IMR-90 (cell line): ENCODE results near the gene KCNA10. TPM values are rescaled to one million over a fixed set of nuclear protein-coding genes. Genes with fewer than 3 reads are reported as not detected.

Source experiments
- ATAC-seq: fragments of 200-7000 bp; cut with Tn5 transposase; 2 replicates; pipeline ENCODE4 v1.9.1; 2020; ENCODE audit warnings: low read depth, mild to moderate bottlenecking, moderate library complexity
- BruUV-seq: library from RNA; stranded (reverse); fragments of 400-500 nt; replicated peaks from 2 replicates; lab custom pipeline; 2021; lab: Mats Ljungman, UMichigan
- CTCF ChIA-PET: fragments of 300-600 bp; formaldehyde crosslinking; extraction: SDS; loops from one replicate; lab custom pipeline; 2021; ENCODE audit warnings: antibody characterized with exemption; lab: Yijun Ruan, JAX
- POLR2A ChIA-PET: fragments of 300-600 bp; sonication (Branson Sonifier 250); formaldehyde crosslinking; loops from one replicate; lab custom pipeline; 2022; ENCODE audit warnings: antibody characterized with exemption; ENCODE audit not compliant: unreplicated experiment; lab: Charles Lee
- DNase-seq: peaks from one replicate; pipeline ENCODE4 v3.0.0; 2013
- H2AFZ ChIP-seq: replicated peaks from 2 replicates; pipeline ENCODE3; 2013; ENCODE audit warnings: low read length, mild to moderate bottlenecking; ENCODE audit not compliant: poor library complexity
- H2AK5ac ChIP-seq: 2 replicates; pipeline ENCODE4 v1.6.1; 2013; ENCODE audit warnings: low read depth, low read length, inconsistent platforms
- H2AK9ac ChIP-seq: replicated peaks from 2 replicates; pipeline ENCODE3; 2013; ENCODE audit warnings: mild to moderate bottlenecking, low read depth, low read length, moderate library complexity; ENCODE audit not compliant: poor library complexity
- H2BK120ac ChIP-seq: 2 replicates; pipeline ENCODE4 v1.6.1; 2013; ENCODE audit warnings: low read depth, low read length, inconsistent platforms
- H2BK15ac ChIP-seq: 3 replicates; pipeline ENCODE4 v1.6.1; 2013; ENCODE audit warnings: low read depth, low read length, inconsistent platforms
- H2BK20ac ChIP-seq: 2 replicates; pipeline ENCODE4 v1.6.1; 2013; ENCODE audit warnings: low read depth, mild to moderate bottlenecking, inconsistent platforms, low read length, moderate library complexity
- H2BK5ac ChIP-seq: 2 replicates; pipeline ENCODE4 v1.6.1; 2013; ENCODE audit warnings: mild to moderate bottlenecking, low read depth, low read length, inconsistent platforms; ENCODE audit not compliant: poor library complexity, severe bottlenecking
- H3K14ac ChIP-seq: replicated peaks from 2 replicates; pipeline ENCODE4 v1.6.1; 2013; ENCODE audit warnings: low read depth, low read length, inconsistent platforms
- H3K18ac ChIP-seq: 2 replicates; pipeline ENCODE4 v1.6.1; 2013; ENCODE audit warnings: low read depth, low read length, control low read depth
- H3K23ac ChIP-seq: 2 replicates; pipeline ENCODE4 v1.6.1; 2013; ENCODE audit warnings: low read depth, low read length, inconsistent platforms
- H3K27ac ChIP-seq: 2 replicates; pipeline ENCODE4 v1.5.1; 2013; ENCODE audit warnings: mild to moderate bottlenecking, control low read depth, low read length; ENCODE audit not compliant: insufficient read depth
- H3K27me3 ChIP-seq: 2 replicates; pipeline ENCODE4 v1.6.1; 2013; ENCODE audit warnings: low read length; ENCODE audit not compliant: control insufficient read depth, insufficient read depth
- H3K36me3 ChIP-seq: 2 replicates; pipeline ENCODE4 v1.6.1; 2013; ENCODE audit warnings: low read length, mixed read lengths; ENCODE audit not compliant: control insufficient read depth, insufficient read depth
- H3K4ac ChIP-seq: 2 replicates; pipeline ENCODE4 v1.6.1; 2013; ENCODE audit warnings: low read depth, low read length, inconsistent platforms
- H3K4me1 ChIP-seq: 2 replicates; pipeline ENCODE4 v1.6.1; 2013; ENCODE audit warnings: low read length, mixed read lengths; ENCODE audit not compliant: control insufficient read depth, insufficient read depth
- H3K4me2 ChIP-seq: 2 replicates; pipeline ENCODE4 v1.6.1; 2013; ENCODE audit warnings: low read depth, mild to moderate bottlenecking, control low read depth, low read length, moderate library complexity
- H3K4me3 ChIP-seq: 2 replicates; pipeline ENCODE4 v1.5.1; 2013; ENCODE audit warnings: low read depth, mild to moderate bottlenecking, control low read depth, low read length, moderate library complexity; ENCODE audit not compliant: insufficient read depth
- H3K56ac ChIP-seq: 2 replicates; pipeline ENCODE4 v1.6.1; 2013; ENCODE audit warnings: low read length, inconsistent platforms; ENCODE audit not compliant: insufficient read depth; ENCODE audit errors: extremely low read depth
- H3K79me1 ChIP-seq, 2 experiments: 2 replicates each; pipeline ENCODE4 v1.6.1; 2013; ENCODE audit warnings: low read length in 2 of 2, inconsistent platforms in 1 of 2, low read depth in 1 of 2
- H3K9ac ChIP-seq: 2 replicates; pipeline ENCODE4 v1.6.1; 2013; ENCODE audit warnings: low read depth, low read length, control low read depth
- H3K9me1 ChIP-seq: 2 replicates; pipeline ENCODE4 v1.6.1; 2013; ENCODE audit warnings: low read length, inconsistent platforms; ENCODE audit not compliant: insufficient read depth
- H3K9me3 ChIP-seq: 2 replicates; pipeline ENCODE4 v1.6.1; 2013; ENCODE audit warnings: low read length; ENCODE audit not compliant: control insufficient read depth, insufficient read depth
- H4K20me1 ChIP-seq: 2 replicates; pipeline ENCODE4 v1.6.1; 2013; ENCODE audit warnings: low read length, inconsistent platforms; ENCODE audit not compliant: insufficient read depth
- H4K5ac ChIP-seq: 2 replicates; pipeline ENCODE4 v1.6.1; 2013; ENCODE audit warnings: mild to moderate bottlenecking, low read depth, low read length, control low read depth
- H4K8ac ChIP-seq, 2 experiments: 2 replicates each; pipeline ENCODE4 v1.6.1; 2013; ENCODE audit warnings: low read depth in 2 of 2, low read length in 2 of 2, control low read depth in 1 of 2, inconsistent platforms in 1 of 2
- H4K91ac ChIP-seq: 2 replicates; pipeline ENCODE4 v1.6.1; 2013; ENCODE audit warnings: low read depth, low read length, inconsistent platforms; ENCODE audit not compliant: insufficient read depth
- BHLHE40 ChIP-seq: fragments of 150-350 bp; IDR thresholded peaks from 2 replicates; pipeline ENCODE4 v1.6.1; 2016; ENCODE audit warnings: mild to moderate bottlenecking, low read depth, low read length
- CEBPB ChIP-seq: IDR thresholded peaks from 2 replicates; pipeline ENCODE4 v1.6.1; 2012; ENCODE audit warnings: low read depth, low read length, improper control_type of control experiment
- CHD1 ChIP-seq: IDR thresholded peaks from 2 replicates; pipeline ENCODE4 v1.6.1; 2012; ENCODE audit warnings: low read depth, low read length, improper control_type of control experiment
- CTCF ChIP-seq: conservative IDR thresholded peaks from 2 replicates; pipeline ENCODE4 v1.5.1; 2012; ENCODE audit warnings: mild to moderate bottlenecking, low read depth, low read length, improper control_type of control experiment
- ELK1 ChIP-seq: fragments of 150-350 bp; IDR thresholded peaks from 2 replicates; pipeline ENCODE4 v1.6.1; 2016; ENCODE audit warnings: low read depth, mild to moderate bottlenecking, low read length, moderate library complexity, borderline replicate concordance
- FOS ChIP-seq: fragments of 150-350 bp; IDR thresholded peaks from 2 replicates; pipeline ENCODE4 v1.6.1; 2016; ENCODE audit warnings: low read depth, low read length
- MAFK ChIP-seq: IDR thresholded peaks from 2 replicates; pipeline ENCODE4 v1.6.1; 2012; ENCODE audit warnings: low read depth, low read length, improper control_type of control experiment
- MAZ ChIP-seq: IDR thresholded peaks from 2 replicates; pipeline ENCODE4 v1.6.1; 2012; ENCODE audit warnings: low read depth, mild to moderate bottlenecking, low read length, improper control_type of control experiment, moderate library complexity, borderline replicate concordance
- MXI1 ChIP-seq: IDR thresholded peaks from 2 replicates; pipeline ENCODE4 v1.6.1; 2012; ENCODE audit warnings: low read depth, mild to moderate bottlenecking, low read length, moderate library complexity, borderline replicate concordance
- NFE2L2 ChIP-seq: fragments of 150-350 bp; IDR thresholded peaks from 2 replicates; pipeline ENCODE4 v1.6.1; 2016; ENCODE audit warnings: low read depth, mild to moderate bottlenecking, low read length
- POLR2A ChIP-seq: IDR thresholded peaks from 2 replicates; pipeline ENCODE4 v1.6.1; 2012; ENCODE audit warnings: mild to moderate bottlenecking, low read depth, low read length
- RAD21 ChIP-seq: IDR thresholded peaks from 2 replicates; pipeline ENCODE4 v1.6.1; 2012; ENCODE audit warnings: low read length, improper control_type of control experiment
- RCOR1 ChIP-seq: IDR thresholded peaks from 2 replicates; pipeline ENCODE4 v1.6.1; 2012; ENCODE audit warnings: mild to moderate bottlenecking, low read length, improper control_type of control experiment; ENCODE audit not compliant: insufficient replicate concordance
- RFX5 ChIP-seq: IDR thresholded peaks from 2 replicates; pipeline ENCODE4 v1.8.0; 2012; ENCODE audit warnings: low read depth, mild to moderate bottlenecking, low read length, moderate library complexity
- SMC3 ChIP-seq: fragments of 150-350 bp; IDR thresholded peaks from 2 replicates; pipeline ENCODE4 v1.6.1; 2016; ENCODE audit warnings: low read depth, mild to moderate bottlenecking, antibody characterized with exemption, low read length, moderate library complexity
- USF2 ChIP-seq: fragments of 150-350 bp; IDR thresholded peaks from 2 replicates; pipeline ENCODE4 v1.6.1; 2017; ENCODE audit warnings: mild to moderate bottlenecking, antibody characterized with exemption, low read length, low read depth
- WGBS, 2 experiments: methylation state at CpG; one replicate each; pipeline versions ENCODE4 v1.1.5 to v1.1.7; 2013; ENCODE audit warnings: missing lambda C conversion rate in 2 of 2; ENCODE audit not compliant: insufficient read length in 1 of 2; ENCODE audit errors: extremely low coverage in 2 of 2; 5-methylcytosine and 5-hydroxymethylcytosine counted together
- dilution Hi-C: fragments of 300-500 bp; cut with HindIII; formaldehyde crosslinking; loops from one replicate; pipeline ENCODE4 v1.14.3; 2018; ENCODE audit warnings: low sequenced_read_pairs; ENCODE audit not compliant: unreplicated experiment
- in situ Hi-C: fragments of 300-500 bp; cut with MboI; formaldehyde crosslinking; loops from 3 replicates; pipeline ENCODE4 v1.14.3; 2019; ENCODE audit warnings: low sequenced_read_pairs, inconsistent platforms, mixed read lengths
- intact Hi-C: fragments of 100-400 bp; cut with micrococcal nuclease; formaldehyde crosslinking; loops from 2 replicates; pipeline ENCODE4 v1.10.0; 2022
- polyA plus RNA-seq, 3 experiments: library from polyadenylated mRNA; depleted of rRNA; stranded (reverse); fragments of >200 nt; gene quantifications; 2 replicates each; pipeline ENCODE4 v1.2.3, GENCODE V29; 2012; ENCODE audit warnings: low replicate concordance in 1 of 3
- total RNA-seq: library from RNA; depleted of rRNA; stranded (reverse); fragments of >200 nt; gene quantifications from 2 replicates; pipeline ENCODE4 v1.2.3, GENCODE V29; 2012

KCNA10 gene
- total and polyA plus RNA-seq, 2 of the 4 experiments (the other 2 are of a cell fraction), result not detected

GRCh38 chr1:110563089-110563488 lies 44.1 kb upstream of the KCNA10 start:
- Histone ChIP-seq H3K4me3 (no peak overlapping the region), H3K9ac (no peak overlapping the region), H3K4ac (no peak overlapping the region), H2BK20ac (no peak overlapping the region), H2BK120ac (no peak overlapping the region), H3K14ac (no peak overlapping the region), H3K4me1 (no peaks in the 10 kb centered on the region), H4K5ac (no peak overlapping the region), H2AFZ (no peak overlapping the region), H4K20me1 (no peaks in the 10 kb centered on the region), H3K36me3 (no peaks in the 10 kb centered on the region), H3K4me2 (no peak overlapping the region), H3K23ac (no peak overlapping the region), H4K91ac (no peak overlapping the region), H3K56ac (no peak overlapping the region; the same call in 1 of the 2 replicates), H4K8ac (no peak overlapping the region), H3K27me3 (peaks cover 7% of the 10 kb centered on the region), H2AK5ac (no peak overlapping the region), H3K27ac (no peak overlapping the region), H3K9me3 (no peaks in the 10 kb centered on the region), H3K9me1 (no peaks in the 10 kb centered on the region), H2BK15ac (no peak overlapping the region), H2AK9ac (no peak overlapping the region), H3K79me1 (no peaks in the 10 kb centered on the region), H3K18ac (no peak overlapping the region), H2BK5ac (no peak overlapping the region)
- 58% methylated on average over 2 of the region's 4 CpGs; no CpG with 5 or more reads in 1 of the 2 experiments for WGBS, 2 experiments
- TF ChIP-seq SMC3 (no peak), CHD1 (no peak), ELK1 (no peak), USF2 (no peak), RCOR1 (no peak), CTCF (no peak), BHLHE40 (no peak), MAZ (no peak), MXI1 (no peak), FOS (no peak), POLR2A (no peak), CEBPB (no peak), RAD21 (no peak), NFE2L2 (no peak), MAFK (no peak), RFX5 (no peak)
- dilution Hi-C loops, result no loop called here
- intact Hi-C loops, result no loop called here
- DNase-seq (no peak), ATAC-seq (no peak)
- CTCF ChIA-PET, result no interaction called here
- no TSS peak for BruUV-seq
- in situ Hi-C loops, result no loop called here
- POLR2A ChIA-PET, result no interaction called here
